GM18951 (cell line): ENCODE data around the gene OR8G1.

Experiments used
- POLR2A ChIP-seq: IDR thresholded peaks from 4 replicates; pipeline ENCODE4 v1.6.1; 2011; ENCODE audit warnings: mild to moderate bottlenecking; ENCODE audit not compliant: insufficient read length, insufficient read depth; ENCODE audit errors: extremely low read depth
- in situ Hi-C: fragments of 300-500 bp; cut with MboI; formaldehyde crosslinking; loops from one replicate; pipeline ENCODE4 v1.12.0; 2022; ENCODE audit warnings: low sequenced_read_pairs, mixed read lengths, inconsistent platforms; ENCODE audit not compliant: unreplicated experiment

OR8G1 gene

DNA sequence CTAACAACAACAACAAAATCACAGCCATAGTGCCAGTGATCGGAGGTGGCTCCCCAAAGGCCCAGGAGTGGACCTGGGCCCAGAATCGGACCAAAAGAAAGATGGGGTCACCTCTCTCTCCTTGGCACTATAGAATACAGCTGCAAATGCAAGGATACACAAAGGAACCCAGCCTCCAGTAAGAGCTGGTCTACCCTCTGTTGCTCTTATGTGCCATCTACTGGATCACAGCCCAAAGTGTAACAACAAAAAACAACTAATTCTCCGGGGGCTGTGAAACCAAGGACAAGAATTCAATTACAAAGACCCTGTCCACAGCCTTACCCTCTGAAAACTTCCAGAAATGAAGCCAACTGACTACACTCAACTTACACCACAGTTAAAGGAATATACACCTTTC, 36.9 kb downstream of the OR8G1 start:
- TF ChIP-seq POLR2A, result no peak
- in situ Hi-C loops, result no loop called here

DNA sequence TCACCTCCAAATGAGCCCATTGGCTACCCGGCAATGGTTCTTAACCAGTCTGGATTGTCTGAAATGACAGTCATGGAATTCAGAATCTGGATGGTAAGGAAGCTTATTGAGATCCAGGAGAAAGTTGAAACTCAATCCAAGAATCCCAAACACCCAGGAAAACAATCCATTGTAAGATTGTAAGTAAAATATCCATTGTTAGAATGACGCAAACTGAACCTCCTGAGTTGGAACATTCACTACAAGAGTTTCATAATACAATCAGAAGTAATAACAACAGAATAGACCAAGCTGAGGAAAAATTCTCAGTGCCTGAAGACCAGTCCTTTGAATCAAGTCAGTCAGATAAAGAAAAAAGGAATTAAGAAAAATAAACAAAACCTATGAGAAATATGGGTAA, 37.4 kb downstream of the OR8G1 start:
- in situ Hi-C loops, result no loop called here
- no peak for TF ChIP-seq POLR2A

DNA sequence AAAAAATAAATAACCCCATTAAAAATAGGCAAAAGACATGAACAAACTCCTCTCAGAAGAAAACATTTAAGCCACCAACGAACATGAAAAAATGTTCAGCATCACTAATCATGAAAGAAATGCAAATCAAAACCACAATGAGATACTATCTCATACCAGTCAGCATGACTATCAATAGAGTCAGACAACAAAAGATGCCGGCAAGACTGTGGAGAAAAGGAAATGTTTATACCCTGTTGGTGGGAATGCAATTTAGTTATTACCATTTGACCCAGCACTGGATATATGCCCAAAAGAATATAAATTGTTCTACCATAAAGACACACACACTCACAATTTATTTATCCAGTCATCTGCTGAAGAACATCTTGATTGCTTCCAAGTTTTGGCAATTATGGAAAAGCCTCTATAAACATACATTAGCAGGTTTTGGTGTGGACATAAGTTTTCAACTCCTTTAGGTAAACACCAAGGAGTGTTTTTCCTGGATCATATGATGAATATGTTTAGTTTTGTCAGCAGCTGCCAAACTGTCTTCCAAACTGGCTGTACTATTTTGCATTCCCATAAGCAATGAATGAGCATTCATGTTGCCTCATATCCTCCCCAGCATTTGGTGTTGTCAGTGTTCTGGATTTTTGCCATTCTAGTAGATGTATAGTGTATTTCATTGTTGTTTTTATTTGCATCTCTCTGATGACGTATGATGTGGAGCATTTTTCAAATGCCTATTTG, 44.9 kb downstream of the OR8G1 start:
- TF ChIP-seq POLR2A, result no peak
- in situ Hi-C loops, result no loop called here

DNA sequence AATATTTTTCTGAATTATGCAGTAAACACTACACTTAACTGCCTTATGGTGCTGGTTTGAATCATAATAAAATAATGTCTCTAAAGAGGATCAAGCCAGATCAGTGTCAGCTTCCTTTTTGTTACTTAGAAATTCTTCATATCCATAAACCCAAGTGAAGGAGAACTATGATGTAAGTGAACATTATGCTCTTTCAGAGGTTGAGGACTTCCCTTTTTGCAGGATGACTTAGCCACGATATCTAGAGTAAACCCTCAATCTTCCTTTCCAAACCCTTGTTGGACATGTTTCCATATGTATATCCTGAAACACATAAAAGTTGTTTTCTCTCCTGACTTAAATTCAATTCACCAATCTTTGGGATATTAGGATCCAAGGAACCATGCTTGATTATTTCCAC, 53.8 kb downstream of the OR8G1 start:
- no peak for TF ChIP-seq POLR2A
- in situ Hi-C loops, result no loop called here

DNA sequence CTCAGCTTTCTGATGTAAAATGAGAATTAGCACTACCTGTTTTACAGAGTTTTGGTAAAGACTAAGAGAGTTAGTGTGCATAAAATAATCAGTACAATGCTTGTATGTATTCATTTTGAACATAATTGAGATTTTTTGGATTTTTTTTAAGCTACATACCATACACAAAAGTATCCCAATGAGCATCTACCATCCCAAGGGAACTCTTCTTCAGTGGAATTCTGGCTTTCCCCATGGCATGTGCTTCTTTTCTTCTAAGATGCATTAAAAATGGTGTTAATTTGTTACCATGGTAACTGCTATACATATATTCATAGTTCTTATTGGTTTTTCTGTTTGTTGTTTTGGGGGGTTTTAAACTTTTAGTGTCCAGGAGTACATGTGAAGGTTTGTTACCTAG, 55.1 kb downstream of the OR8G1 start:
- TF ChIP-seq POLR2A, result no peak
- in situ Hi-C loops, result no loop called here

DNA sequence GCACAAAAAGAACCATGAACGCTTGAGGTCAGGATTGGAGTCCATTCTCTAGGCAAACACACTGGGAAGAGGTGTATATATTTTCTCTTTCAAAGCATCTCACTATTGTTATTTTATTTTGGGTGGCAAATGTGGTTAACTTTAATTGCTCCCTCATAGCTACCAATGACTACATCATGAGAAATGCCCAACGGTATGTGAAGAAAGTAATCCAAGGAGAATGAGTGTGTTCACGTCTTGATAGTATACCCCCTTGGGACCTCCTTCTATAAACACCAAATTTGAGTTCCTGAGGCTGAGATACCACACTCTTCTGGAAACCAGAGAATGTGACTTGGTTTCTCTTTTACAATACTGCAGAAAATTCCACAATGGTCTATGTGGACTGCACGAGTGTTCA, 57.0 kb downstream of the OR8G1 start:
- no peak for TF ChIP-seq POLR2A
- in situ Hi-C loops, result no loop called here

DNA sequence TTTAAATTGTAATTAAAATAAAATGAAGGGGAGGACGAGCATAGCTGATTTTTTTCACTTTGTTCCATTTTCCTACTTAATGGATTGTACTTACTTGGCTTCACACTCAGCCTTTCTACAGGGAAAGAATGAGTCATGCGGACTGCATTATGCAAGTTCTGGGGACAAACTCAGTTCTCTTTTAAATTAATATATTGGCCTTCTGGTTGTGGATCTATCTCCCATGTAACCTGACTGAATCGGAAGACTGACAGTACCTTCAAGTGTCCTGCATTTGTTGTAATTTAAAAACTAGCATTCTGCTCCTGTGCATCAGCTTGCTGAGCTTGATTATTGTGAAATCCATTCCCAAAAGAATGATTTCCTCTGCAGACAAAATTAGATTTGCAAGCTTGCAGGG, 60.7 kb downstream of the OR8G1 start:
- TF ChIP-seq POLR2A, result no peak
- in situ Hi-C loops, result no loop called here

DNA sequence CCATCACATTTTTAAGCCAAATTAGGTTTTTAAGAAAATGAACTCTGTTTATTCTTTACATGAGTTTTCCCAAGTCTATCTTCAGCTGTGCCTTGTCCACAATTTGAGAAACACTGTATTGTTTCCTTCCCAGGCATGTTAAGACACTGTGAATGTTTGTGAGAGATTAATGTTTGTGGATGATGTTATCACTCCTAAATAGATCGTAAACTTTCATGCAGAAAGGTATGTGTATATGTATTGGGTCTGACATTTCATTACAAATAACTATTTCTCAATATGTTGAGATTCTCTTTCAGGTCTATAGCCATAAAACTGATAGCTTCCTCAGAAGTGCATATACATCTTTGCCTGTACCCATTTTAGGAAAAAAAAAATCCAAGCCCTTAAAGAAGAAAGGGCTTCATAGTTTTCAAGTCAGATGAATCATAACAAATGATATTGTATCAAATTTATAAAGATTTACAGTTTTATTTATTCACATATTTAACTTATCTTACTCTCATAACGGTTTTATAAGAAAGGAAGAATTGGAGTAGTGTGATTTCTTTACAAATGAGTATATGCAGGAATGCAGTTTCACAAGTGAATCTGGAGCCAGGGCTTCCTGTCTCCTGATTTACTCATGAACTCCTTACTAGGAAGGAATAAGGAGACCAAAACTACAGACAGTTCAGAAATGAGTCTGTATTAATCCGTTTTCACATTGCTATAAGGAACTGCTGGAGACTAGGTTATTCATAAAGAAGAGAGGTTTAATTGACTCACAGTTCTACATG, 61.6 kb downstream of the OR8G1 start:
- in situ Hi-C loops, result no loop called here
- TF ChIP-seq POLR2A, result no peak
